Measurements from ENCODE around the gene RALGAPA2. TPM values are rescaled to one million over a fixed set of nuclear protein-coding genes. Genes with fewer than 3 reads are reported as not detected.
A peak's percentile ranks its signal among the peaks of the same experiment; 100 is the strongest.

RALGAPA2 gene
- polyA plus RNA-seq, 1 donor from 2014 or later: 21.8 TPM

DNA sequence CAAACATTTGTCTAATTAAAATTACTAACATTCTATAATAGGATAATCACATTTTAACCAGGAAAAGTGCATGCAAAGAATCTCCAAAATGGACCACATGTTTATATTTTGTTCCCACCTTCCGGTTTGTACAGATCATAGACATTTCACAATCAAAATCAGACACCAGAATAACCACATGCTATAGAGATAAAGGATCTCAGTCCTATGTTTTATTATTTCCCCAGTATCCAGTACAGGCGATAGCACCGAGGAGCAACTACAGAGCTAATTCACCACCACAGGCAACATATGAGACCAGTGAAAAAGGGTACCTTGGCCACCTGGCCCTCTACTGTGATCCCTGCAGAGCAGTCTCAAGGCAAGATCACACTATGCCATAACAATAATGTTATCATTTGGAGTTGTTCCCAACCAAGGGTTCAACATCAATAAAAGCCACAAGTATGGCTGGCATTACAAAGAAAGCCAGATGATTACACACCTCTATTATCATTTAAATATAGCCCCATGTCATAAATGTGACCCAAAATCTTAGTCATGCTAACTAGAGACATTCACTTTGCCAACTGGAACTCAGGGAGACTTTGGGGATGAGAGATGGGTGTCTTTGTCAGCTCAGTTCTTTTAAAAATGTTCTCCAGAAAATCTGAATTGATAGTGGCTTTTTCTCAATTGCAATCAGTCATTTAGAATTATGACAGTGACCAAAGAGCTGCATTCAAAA lies 46.7 kb downstream of the RALGAPA2 start:
- Histone ChIP-seq H3K4me3 (ENCODE audit: low read length) (no peak overlapping the region), H3K27me3 (ENCODE audit: insufficient read depth, low read depth, low read length) (no peaks in the 10 kb centered on the region), H2AFZ (ENCODE audit: low read depth, low read length) (no peak overlapping the region), H3K9me3 (ENCODE audit: low read length) (no peaks in the 10 kb centered on the region), H3K79me2 (replicated peaks; ENCODE audit: insufficient read depth, low read length) (no peaks in the 10 kb centered on the region), H3K9ac (ENCODE audit: low read length) (no peak overlapping the region), H3F3A (ENCODE audit: insufficient read depth, low read length, poor library complexity, severe bottlenecking) (no peaks in the 10 kb centered on the region), H3K9me2 (ENCODE audit: insufficient read depth, low read length) (no peaks in the 10 kb centered on the region), H3K4me2 (ENCODE audit: low read length) (no peak overlapping the region), H4K20me1 (ENCODE audit: insufficient read depth) (no peaks in the 10 kb centered on the region), H3K27ac (ENCODE audit: low read length) (no peak overlapping the region), H3K36me3 (ENCODE audit: insufficient read depth, low read length) (no peaks in the 10 kb centered on the region)
- TF ChIP-seq SMC3 (conservative IDR thresholded peaks at IDR 0.05; ENCODE audit: poor library complexity): no peak
- TF ChIP-seq TAF1 (IDR thresholded peaks at IDR 0.05; ENCODE audit: low read depth): no peak
- no peak for TF ChIP-seq POLR2AphosphoS5 (IDR thresholded peaks at IDR 0.05)
- TF ChIP-seq MXI1 (conservative IDR thresholded peaks at IDR 0.05; ENCODE audit: poor library complexity, severe bottlenecking): no peak

DNA sequence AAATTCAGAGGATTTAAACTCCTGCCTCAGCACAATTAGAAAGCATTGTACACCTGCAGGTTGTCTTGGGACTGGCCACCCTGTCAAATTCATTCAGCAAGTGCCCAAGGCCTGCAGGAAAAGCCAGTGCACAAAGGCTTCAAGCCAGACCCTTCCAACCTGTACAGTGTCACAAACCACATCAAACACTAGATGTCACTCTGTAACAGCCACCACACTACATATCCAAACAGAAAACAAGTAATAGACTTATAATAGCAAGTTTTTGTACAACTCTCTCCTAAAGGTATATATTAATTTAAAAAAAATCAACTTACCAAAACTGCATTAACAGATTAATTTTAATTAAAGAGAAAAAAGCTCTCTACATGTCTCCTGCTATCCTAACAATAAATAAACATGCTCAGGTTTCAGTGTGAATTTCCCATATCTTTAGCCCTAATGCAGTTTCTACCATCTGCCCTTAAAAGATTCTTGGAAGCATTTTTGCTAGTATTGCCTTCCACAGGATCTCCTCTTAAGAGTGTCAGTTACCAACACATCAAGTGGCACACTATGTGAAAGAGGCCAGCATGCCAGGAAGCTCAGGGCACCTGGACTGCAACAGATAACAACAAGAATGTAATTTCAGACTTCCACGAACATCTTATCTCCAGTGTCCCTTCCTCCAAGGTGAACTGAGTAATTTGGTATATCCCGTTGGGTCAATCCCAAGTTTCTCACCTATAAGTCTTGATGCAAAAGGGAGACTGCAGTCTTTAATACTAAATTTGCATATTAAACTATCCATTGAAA lies 47.5 kb downstream of the RALGAPA2 start:
- H3K9ac ChIP-seq (ENCODE audit: low read length): no peak overlapping the region
- no peaks in the 10 kb centered on the region for H3K79me2 ChIP-seq (replicated peaks; ENCODE audit: insufficient read depth, low read length)
- H3F3A ChIP-seq (ENCODE audit: insufficient read depth, low read length, poor library complexity, severe bottlenecking): no peaks in the 10 kb centered on the region
- no peaks in the 10 kb centered on the region for H4K20me1 ChIP-seq (ENCODE audit: insufficient read depth)
- H3K27me3 ChIP-seq (ENCODE audit: insufficient read depth, low read depth, low read length): no peaks in the 10 kb centered on the region
- no peaks in the 10 kb centered on the region for H3K9me2 ChIP-seq (ENCODE audit: insufficient read depth, low read length)
- TF ChIP-seq MXI1 (conservative IDR thresholded peaks at IDR 0.05; ENCODE audit: poor library complexity, severe bottlenecking) (no peak), POLR2AphosphoS5 (IDR thresholded peaks at IDR 0.05) (no peak), TAF1 (IDR thresholded peaks at IDR 0.05; ENCODE audit: low read depth) (no peak), EZH2 (IDR thresholded peaks at IDR 0.05; ENCODE audit: borderline replicate concordance, insufficient read depth, low read length, poor library complexity, severe bottlenecking) (no peak), SMC3 (conservative IDR thresholded peaks at IDR 0.05; ENCODE audit: poor library complexity) (peak; percentile 71), EP300 (conservative IDR thresholded peaks at IDR 0.05; ENCODE audit: poor library complexity, severe bottlenecking) (no peak), CTCF (IDR thresholded peaks at IDR 0.05; ENCODE audit: poor library complexity, severe bottlenecking) (peak; percentile 71), RAD21 (conservative IDR thresholded peaks at IDR 0.05) (peak; percentile 75)
- TF ChIP-seq, protein P1, sequence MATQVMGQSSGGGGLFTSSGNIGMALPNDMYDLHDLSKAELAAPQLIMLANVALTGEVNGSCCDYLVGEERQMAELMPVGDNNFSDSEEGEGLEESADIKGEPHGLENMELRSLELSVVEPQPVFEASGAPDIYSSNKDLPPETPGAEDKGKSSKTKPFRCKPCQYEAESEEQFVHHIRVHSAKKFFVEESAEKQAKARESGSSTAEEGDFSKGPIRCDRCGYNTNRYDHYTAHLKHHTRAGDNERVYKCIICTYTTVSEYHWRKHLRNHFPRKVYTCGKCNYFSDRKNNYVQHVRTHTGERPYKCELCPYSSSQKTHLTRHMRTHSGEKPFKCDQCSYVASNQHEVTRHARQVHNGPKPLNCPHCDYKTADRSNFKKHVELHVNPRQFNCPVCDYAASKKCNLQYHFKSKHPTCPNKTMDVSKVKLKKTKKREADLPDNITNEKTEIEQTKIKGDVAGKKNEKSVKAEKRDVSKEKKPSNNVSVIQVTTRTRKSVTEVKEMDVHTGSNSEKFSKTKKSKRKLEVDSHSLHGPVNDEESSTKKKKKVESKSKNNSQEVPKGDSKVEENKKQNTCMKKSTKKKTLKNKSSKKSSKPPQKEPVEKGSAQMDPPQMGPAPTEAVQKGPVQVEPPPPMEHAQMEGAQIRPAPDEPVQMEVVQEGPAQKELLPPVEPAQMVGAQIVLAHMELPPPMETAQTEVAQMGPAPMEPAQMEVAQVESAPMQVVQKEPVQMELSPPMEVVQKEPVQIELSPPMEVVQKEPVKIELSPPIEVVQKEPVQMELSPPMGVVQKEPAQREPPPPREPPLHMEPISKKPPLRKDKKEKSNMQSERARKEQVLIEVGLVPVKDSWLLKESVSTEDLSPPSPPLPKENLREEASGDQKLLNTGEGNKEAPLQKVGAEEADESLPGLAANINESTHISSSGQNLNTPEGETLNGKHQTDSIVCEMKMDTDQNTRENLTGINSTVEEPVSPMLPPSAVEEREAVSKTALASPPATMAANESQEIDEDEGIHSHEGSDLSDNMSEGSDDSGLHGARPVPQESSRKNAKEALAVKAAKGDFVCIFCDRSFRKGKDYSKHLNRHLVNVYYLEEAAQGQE (IDR thresholded peaks at IDR 0.05; ENCODE audit: borderline replicate concordance): no peak
- H3K4me3 ChIP-seq (ENCODE audit: low read length): no peak overlapping the region
- no peak overlapping the region for H3K4me2 ChIP-seq (ENCODE audit: low read length)
- H3K9me3 ChIP-seq (ENCODE audit: low read length): no peaks in the 10 kb centered on the region
- no peaks in the 10 kb centered on the region for H3K36me3 ChIP-seq (ENCODE audit: insufficient read depth, low read length)
- no peak overlapping the region for H3K27ac ChIP-seq (ENCODE audit: low read length)
- no peak overlapping the region for H2AFZ ChIP-seq (ENCODE audit: low read depth, low read length)

Measured in neural cell (in vitro differentiated cells).